NCI-H82 (cell line): Measurements from ENCODE around the gene ADIPOR2.

Experiments used
- DNase-seq: peaks from one replicate; lab custom pipeline; 2025; lab: John Stamatoyannopoulos, UW

The ADIPOR2 gene

GRCh38 chr12:1737652-1738286 lies 46.9 kb downstream of the ADIPOR2 start:
- DNase-seq = no peak

- no peak for DNase-seq
Observed at GRCh38 chr12:1738446-1738845, 47.6 kb downstream of the ADIPOR2 start.

GRCh38 chr12:1739368-1739767 lies 48.5 kb downstream of the ADIPOR2 start:
- no peak for DNase-seq

GRCh38 chr12:1740161-1740948 lies 49.5 kb downstream of the ADIPOR2 start:
- peak; percentile 86 for DNase-seq

GRCh38 chr12:1741154-1741949 lies 50.5 kb downstream of the ADIPOR2 start:
- DNase-seq = no peak

- no peak for DNase-seq
Observed at GRCh38 chr12:1744932-1745331, 54.1 kb downstream of the ADIPOR2 start.

- DNase-seq = no peak
Observed at GRCh38 chr12:1747609-1748008, 56.7 kb downstream of the ADIPOR2 start.

GRCh38 chr12:1749019-1749418 lies 58.1 kb downstream of the ADIPOR2 start:
- DNase-seq = no peak

GRCh38 chr12:1750300-1750699 lies 59.4 kb downstream of the ADIPOR2 start:
- no peak for DNase-seq

- DNase-seq = no peak
Observed at GRCh38 chr12:1758376-1758775, 67.5 kb downstream of the ADIPOR2 start.

GRCh38 chr12:1758887-1759286 lies 68.0 kb downstream of the ADIPOR2 start:
- DNase-seq = no peak

GRCh38 chr12:1760566-1761382 lies 69.9 kb downstream of the ADIPOR2 start:
- DNase-seq = no peak

GRCh38 chr12:1761857-1762256 lies 71.0 kb downstream of the ADIPOR2 start:
- DNase-seq = no peak

- no peak for DNase-seq
Observed at GRCh38 chr12:1763153-1763552, 72.3 kb downstream of the ADIPOR2 start.

GRCh38 chr12:1766110-1766509 lies 75.2 kb downstream of the ADIPOR2 start:
- DNase-seq = no peak

- no peak for DNase-seq
Observed at GRCh38 chr12:1767407-1768090, 76.7 kb downstream of the ADIPOR2 start.

- peak; percentile 50 for DNase-seq
Observed at GRCh38 chr12:1768615-1769014, 77.7 kb downstream of the ADIPOR2 start.

GRCh38 chr12:1769809-1770494 lies 79.1 kb downstream of the ADIPOR2 start:
- no peak for DNase-seq

- no peak for DNase-seq
Observed at GRCh38 chr12:1773937-1774655, 83.2 kb downstream of the ADIPOR2 start.
